ENCODE results near the gene GTF3A. TPM values are rescaled to one million over a fixed set of nuclear protein-coding genes. Genes with fewer than 3 reads are reported as not detected.

The GTF3A gene
- total and polyA plus RNA-seq, 10 donors, result 90.7 to 275 (median 133) TPM

DNA sequence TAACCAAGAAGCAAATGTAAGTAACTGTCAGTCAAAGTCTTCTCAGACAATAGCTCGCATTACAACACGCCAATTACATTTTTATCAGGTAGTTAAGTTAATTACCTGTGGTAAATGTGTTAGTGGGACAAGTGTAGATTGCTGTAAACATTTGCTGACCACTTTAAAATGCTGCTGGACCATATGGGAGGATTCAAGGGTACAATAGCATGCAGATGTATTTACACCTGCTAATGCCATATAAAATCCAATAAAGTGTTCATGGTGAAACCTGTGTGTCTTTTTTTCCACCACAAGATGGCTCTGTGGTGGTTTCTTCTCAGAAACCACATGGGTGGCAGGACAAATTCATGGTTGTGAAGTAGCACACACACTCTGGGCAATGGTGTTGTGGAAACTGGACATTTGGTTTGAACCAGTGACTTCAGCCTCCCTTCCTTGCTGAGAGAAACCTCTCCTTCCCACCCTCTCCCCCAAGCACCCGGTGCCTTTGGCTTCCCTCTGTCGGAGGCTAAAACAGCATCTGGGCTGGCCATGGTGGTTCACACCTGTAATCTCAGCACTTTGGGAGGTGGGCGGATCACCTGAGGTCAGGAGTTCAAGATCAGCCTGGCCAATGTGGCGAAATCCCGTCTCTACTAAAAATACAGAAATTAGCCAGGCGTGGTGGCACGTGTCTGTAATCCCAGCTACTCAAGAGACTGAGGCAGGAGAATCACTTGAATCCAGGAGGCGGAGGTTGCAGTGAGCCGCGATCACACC is 18.1 kb upstream of the GTF3A start:
- TF ChIP-seq, protein P1, sequence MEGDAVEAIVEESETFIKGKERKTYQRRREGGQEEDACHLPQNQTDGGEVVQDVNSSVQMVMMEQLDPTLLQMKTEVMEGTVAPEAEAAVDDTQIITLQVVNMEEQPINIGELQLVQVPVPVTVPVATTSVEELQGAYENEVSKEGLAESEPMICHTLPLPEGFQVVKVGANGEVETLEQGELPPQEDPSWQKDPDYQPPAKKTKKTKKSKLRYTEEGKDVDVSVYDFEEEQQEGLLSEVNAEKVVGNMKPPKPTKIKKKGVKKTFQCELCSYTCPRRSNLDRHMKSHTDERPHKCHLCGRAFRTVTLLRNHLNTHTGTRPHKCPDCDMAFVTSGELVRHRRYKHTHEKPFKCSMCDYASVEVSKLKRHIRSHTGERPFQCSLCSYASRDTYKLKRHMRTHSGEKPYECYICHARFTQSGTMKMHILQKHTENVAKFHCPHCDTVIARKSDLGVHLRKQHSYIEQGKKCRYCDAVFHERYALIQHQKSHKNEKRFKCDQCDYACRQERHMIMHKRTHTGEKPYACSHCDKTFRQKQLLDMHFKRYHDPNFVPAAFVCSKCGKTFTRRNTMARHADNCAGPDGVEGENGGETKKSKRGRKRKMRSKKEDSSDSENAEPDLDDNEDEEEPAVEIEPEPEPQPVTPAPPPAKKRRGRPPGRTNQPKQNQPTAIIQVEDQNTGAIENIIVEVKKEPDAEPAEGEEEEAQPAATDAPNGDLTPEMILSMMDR (IDR thresholded peaks at IDR 0.05 in 8 of 11, conservative IDR thresholded peaks at IDR 0.05 in 3 of 11), result peak; percentile 20 to 64 (median 55)
- no peak for TF ChIP-seq POLR2AphosphoS5 (IDR thresholded peaks at IDR 0.05)
- intact Hi-C loops (cut with DNase I; ENCODE audit: low total_unique reads), result no loop called here
- no peak for DNase-seq
- Histone ChIP-seq H3K27me3 (replicated peaks in 1 of 7) (peaks cover 0 to 17% (median 0%) of the 10 kb centered on the region in 7 donors), H3K4me3 (no peak overlapping the region), H3K27ac (no peak overlapping the region), H3K4me1 (peaks cover 0 to 12% (median 2%) of the 10 kb centered on the region in 6 donors), H3K9me3 (peaks cover 0 to 3% (median 0%) of the 10 kb centered on the region in 8 donors), H3K36me3 (no peaks in the 10 kb centered on the region)
- WGBS, 5 donors, result 79 to 90% (median 86%) methylated on average over 12 of the region's 12 CpGs

DNA sequence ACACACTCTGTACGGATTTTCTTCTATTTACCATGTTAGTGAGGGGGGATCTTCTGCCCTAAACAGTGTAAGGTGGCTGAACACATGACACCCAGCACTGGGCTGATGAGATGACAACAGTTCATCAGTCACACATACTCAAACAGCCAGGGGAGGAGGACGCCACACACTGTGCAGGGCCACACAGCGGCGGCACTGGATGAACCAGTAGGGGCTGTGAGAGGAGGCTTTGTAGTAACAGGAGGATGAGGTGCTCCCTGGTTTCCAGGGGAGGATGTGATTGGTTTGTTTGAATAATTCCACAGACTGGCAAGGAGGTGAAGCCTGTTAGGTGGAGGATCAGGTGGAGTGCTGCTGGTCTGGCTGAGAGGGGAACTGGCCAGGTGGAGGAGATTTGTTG is 16.3 kb upstream of the GTF3A start:
- WGBS, 5 donors, result 84 to 92% (median 86%) methylated on average over 4 of the region's 4 CpGs
- no peak for DNase-seq

DNA sequence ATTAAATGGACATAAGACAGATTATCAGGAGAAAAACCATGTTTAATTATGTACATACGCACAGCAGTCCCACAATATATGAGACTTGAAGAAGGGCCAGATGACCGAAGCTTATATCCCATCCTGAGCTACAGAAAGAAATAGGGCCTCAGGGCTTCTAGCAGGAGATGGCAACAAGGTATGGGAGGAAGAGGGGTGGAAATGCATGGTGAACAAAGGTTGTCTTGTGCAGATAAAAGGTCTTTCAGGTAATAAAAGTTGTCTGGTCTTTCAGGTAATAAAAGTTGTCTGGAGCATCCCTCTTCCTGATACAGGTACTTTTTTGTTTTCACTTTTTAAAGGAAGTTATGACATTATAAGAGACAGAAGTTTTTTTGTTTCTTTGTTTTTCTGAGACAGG is 15.4 kb upstream of the GTF3A start:
- 80 to 97% (median 86%) methylated on average over 2 of the region's 2 CpGs for WGBS, 5 donors
- no peak overlapping the region for H3K4me3 ChIP-seq
- no peak for DNase-seq
- intact Hi-C loops (cut with DNase I; ENCODE audit: low total_unique reads), result no loop called here
- peaks cover 0 to 3% (median 0%) of the 10 kb centered on the region in 6 donors for H3K4me1 ChIP-seq
- H3K27ac ChIP-seq, result no peak overlapping the region
- peaks cover 0 to 17% (median 0%) of the 10 kb centered on the region in 7 donors for H3K27me3 ChIP-seq (replicated peaks in 1 of 7)
- no peaks in the 10 kb centered on the region for H3K36me3 ChIP-seq
- TF ChIP-seq, protein P1 (IDR thresholded peaks at IDR 0.05 in 8 of 11, conservative IDR thresholded peaks at IDR 0.05 in 3 of 11), result no peak
- TF ChIP-seq POLR2A (IDR thresholded peaks at IDR 0.05) (no peak), POLR2AphosphoS5 (IDR thresholded peaks at IDR 0.05) (no peak)
- H3K9me3 ChIP-seq, result peaks cover 0 to 3% (median 0%) of the 10 kb centered on the region in 8 donors

More for the DNA sequence above, 16.3 kb upstream of the GTF3A start:
- intact Hi-C loops (cut with DNase I; ENCODE audit: low total_unique reads), result no loop called here
- peaks cover 0 to 8% (median 0%) of the 10 kb centered on the region in 6 donors for H3K4me1 ChIP-seq
- H3K9me3 ChIP-seq, result peaks cover 0 to 3% (median 0%) of the 10 kb centered on the region in 8 donors
- peaks cover 0 to 17% (median 0%) of the 10 kb centered on the region in 7 donors for H3K27me3 ChIP-seq (replicated peaks in 1 of 7)
- H3K27ac ChIP-seq, result no peak overlapping the region
- H3K36me3 ChIP-seq, result no peaks in the 10 kb centered on the region
- H3K4me3 ChIP-seq, result no peak overlapping the region
- TF ChIP-seq, protein P1 (IDR thresholded peaks at IDR 0.05 in 8 of 11, conservative IDR thresholded peaks at IDR 0.05 in 3 of 11), result no peak
- TF ChIP-seq POLR2A (IDR thresholded peaks at IDR 0.05), result no peak
- no peak for TF ChIP-seq POLR2AphosphoS5 (IDR thresholded peaks at IDR 0.05)

DNA sequence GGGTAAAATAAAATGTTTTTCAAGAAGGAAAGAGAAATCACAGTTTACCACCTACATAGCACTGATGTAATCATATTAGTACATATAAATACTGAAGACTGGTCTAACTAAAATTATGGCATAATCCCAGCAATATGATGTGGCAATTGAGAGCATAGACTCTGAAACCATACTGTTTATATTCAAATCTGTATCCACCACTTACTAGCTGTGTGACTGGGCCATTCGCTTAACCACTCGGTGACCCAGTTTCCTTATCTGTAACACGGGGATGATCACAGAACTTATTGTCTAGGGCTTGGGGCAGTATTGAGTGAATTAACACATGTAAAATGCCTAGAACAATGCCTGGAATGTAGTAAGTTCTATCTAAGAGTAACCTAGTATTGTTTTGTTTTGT is 13.1 kb upstream of the GTF3A start:
- Histone ChIP-seq H3K27ac (no peak overlapping the region), H3K27me3 (replicated peaks in 1 of 7) (peaks cover 0 to 14% (median 0%) of the 10 kb centered on the region in 7 donors), H3K9me3 (peaks cover 0 to 3% (median 0%) of the 10 kb centered on the region in 8 donors), H3K4me3 (no peak overlapping the region), H3K4me1 (no peaks in the 10 kb centered on the region), H3K36me3 (no peaks in the 10 kb centered on the region)
- DNase-seq, result no peak
- TF ChIP-seq POLR2A (IDR thresholded peaks at IDR 0.05) (no peak), POLR2AphosphoS5 (IDR thresholded peaks at IDR 0.05) (no peak)
- TF ChIP-seq, protein P1 (IDR thresholded peaks at IDR 0.05 in 8 of 11, conservative IDR thresholded peaks at IDR 0.05 in 3 of 11), result no peak
- WGBS, 5 donors, result 75 to 87% (median 84%) methylated on average over 3 of the region's 3 CpGs
- intact Hi-C loops (cut with DNase I; ENCODE audit: low total_unique reads), result loop anchor here (10.0 kb wide), 1 partner anchor 53 kb away; no protein-coding TSS in a partner anchor
